K562 (cell line): ENCODE measurements around the gene RPTOR. TPM values are rescaled to one million over a fixed set of nuclear protein-coding genes. Genes with fewer than 3 reads are reported as not detected.

Experiments
- ATAC-seq: fragments of 200-7000 bp; cut with Tn5 transposase; 3 replicates; pipeline ENCODE4 v1.9.1; 2020; ENCODE audit warnings: moderate library complexity
- BruUV-seq: library from RNA; stranded (reverse); fragments of 400-500 nt; replicated peaks from 2 replicates; lab custom pipeline; 2021; lab: Mats Ljungman, UMichigan
- CTCF ChIA-PET: fragments of 300-600 bp; formaldehyde crosslinking; extraction: SDS; loops from one replicate; lab custom pipeline; 2021; ENCODE audit warnings: low intra/inter-chr PET ratio; lab: Yijun Ruan, JAX
- POLR2A ChIA-PET: fragments of 300-600, 350-650 bp; sonication (Branson Sonifier 250); formaldehyde crosslinking; extraction: SDS; loops from one replicate; lab custom pipeline; 2021; ENCODE audit warnings: antibody characterized with exemption, inconsistent platforms; lab: Yijun Ruan, JAX
- DNase-seq, 4 experiments: peaks; one replicate each; pipeline versions ENCODE4 v3.0.0 to v3.0.0-alpha.2; 2011 to 2018; ENCODE audit warnings: low spot score in 3 of 4, mixed read lengths in 3 of 4; ENCODE audit errors: extremely low read depth in 1 of 4
- FAIRE-seq: peaks from 2 replicates; lab custom pipeline; 2011; peaks lifted over from hg19 to GRCh38; lab: Jason Lieb, UNC
- H2AFZ ChIP-seq: 2 replicates; pipeline ENCODE4 v1.6.0; 2011; ENCODE audit warnings: low read depth, low read length, control low read depth, inconsistent platforms
- H3K27ac ChIP-seq: fragments of 200-600 bp; 3 replicates; pipeline ENCODE4 v1.8.0; 2011; ENCODE audit warnings: low read depth, mild to moderate bottlenecking, control low read depth, inconsistent platforms, low read length, moderate library complexity, mixed read lengths; ENCODE audit errors: extremely low read depth
- H3K27me3 ChIP-seq, 2 experiments: fragments of 300-600 bp in 1 of 2; 2 replicates in 1 of 2; 3 replicates in 1 of 2; pipeline versions ENCODE4 v1.6.0 to v1.8.0; 2011; ENCODE audit warnings: inconsistent platforms in 2 of 2, low read length in 2 of 2, mild to moderate bottlenecking in 1 of 2, mixed read lengths in 1 of 2, moderate library complexity in 1 of 2; ENCODE audit not compliant: control insufficient read depth in 2 of 2, insufficient read depth in 2 of 2
- H3K36me3 ChIP-seq: fragments of 300-600 bp; 3 replicates; pipeline ENCODE4 v1.8.0; 2011; ENCODE audit warnings: mild to moderate bottlenecking, low read length, inconsistent platforms; ENCODE audit not compliant: control insufficient read depth, insufficient read depth
- H3K4me1 ChIP-seq, 2 experiments: fragments of 200-600 bp in 1 of 2; replicated peaks in 1 of 2; 2 replicates in 1 of 2; 3 replicates in 1 of 2; pipeline versions ENCODE4 v1.5.1 to v1.8.0; 2011; ENCODE audit warnings: inconsistent platforms in 2 of 2, low read length in 2 of 2, mild to moderate bottlenecking in 1 of 2, mixed read lengths in 1 of 2, moderate library complexity in 1 of 2; ENCODE audit not compliant: control insufficient read depth in 2 of 2, insufficient read depth in 2 of 2
- H3K4me2 ChIP-seq: 2 replicates; pipeline ENCODE4 v1.6.1; 2011; ENCODE audit warnings: low read length, control low read depth, inconsistent platforms, mixed read lengths; ENCODE audit not compliant: insufficient read depth
- H3K4me3 ChIP-seq: fragments of 200-600 bp; sonication (generic), shearing (Covaris generic); 2 replicates; pipeline ENCODE4 v1.5.1; 2016; ENCODE audit warnings: control low read depth, inconsistent platforms
- H3K79me2 ChIP-seq: fragments of 200-600 bp; 3 replicates; pipeline ENCODE4 v1.8.0; 2011; ENCODE audit warnings: low read length, inconsistent platforms; ENCODE audit not compliant: control insufficient read depth, insufficient read depth
- H3K9ac ChIP-seq, 2 experiments: 2 replicates each; pipeline versions ENCODE4 v1.6.0 to v1.6.1; 2011; ENCODE audit warnings: low read depth in 2 of 2, low read length in 2 of 2, control low read depth in 1 of 2, inconsistent platforms in 1 of 2, mild to moderate bottlenecking in 1 of 2, mixed read lengths in 1 of 2; ENCODE audit not compliant: insufficient read depth in 1 of 2
- H3K9me1 ChIP-seq: one replicate; pipeline ENCODE4 v1.6.0; 2011; ENCODE audit warnings: inconsistent platforms, mild to moderate bottlenecking, low read length, moderate library complexity; ENCODE audit not compliant: control insufficient read depth, insufficient read depth
- H3K9me3 ChIP-seq: replicated peaks from 2 replicates; pipeline ENCODE4 v1.5.1; 2011; ENCODE audit warnings: low read depth, low read length, inconsistent platforms; ENCODE audit not compliant: control insufficient read depth, insufficient read depth
- H4K20me1 ChIP-seq: replicated peaks from 2 replicates; pipeline ENCODE4 v1.6.1; 2011; ENCODE audit warnings: low read length, inconsistent platforms, mixed read lengths; ENCODE audit not compliant: control insufficient read depth, insufficient read depth
- CBX2 ChIP-seq: fragments of 200-600 bp; sonication (generic); IDR thresholded peaks from one replicate; pipeline ENCODE4 v1.6.1; 2012; ENCODE audit warnings: mild to moderate bottlenecking, low read length, inconsistent platforms; ENCODE audit not compliant: insufficient read depth, poor library complexity, severe bottlenecking
- CREB1 ChIP-seq, 2 experiments: sonication (generic) in 1 of 2; formaldehyde crosslinking in 1 of 2; IDR thresholded peaks; 2 replicates each; pipeline versions ENCODE4 v1.6.1 to v1.8.0; 2012 to 2022; ENCODE audit warnings: inconsistent platforms in 1 of 2, mild to moderate bottlenecking in 1 of 2, missing genetic modification reagents in 1 of 2, moderate library complexity in 1 of 2
- EZH2 ChIP-seq: IDR thresholded peaks from 2 replicates; pipeline ENCODE4 v1.6.1; 2012; ENCODE audit warnings: low read depth, mild to moderate bottlenecking, inconsistent platforms, low read length, borderline replicate concordance
- KDM1A ChIP-seq, 2 experiments: fragments of 450-650 bp; IDR thresholded peaks; 2 replicates each; pipeline ENCODE4 v1.6.1; 2016; ENCODE audit warnings: mild to moderate bottlenecking in 2 of 2
- KDM2B ChIP-seq: fragments of 250-450 bp; sonication (Bioruptor Pico); IDR thresholded peaks from 2 replicates; pipeline ENCODE4 v1.8.0; 2021; ENCODE audit warnings: mild to moderate bottlenecking, moderate library complexity
- MIER1 ChIP-seq: fragments of 450-650 bp; IDR thresholded peaks from 2 replicates; pipeline ENCODE4 v1.6.1; 2016; ENCODE audit warnings: antibody characterized with exemption, mild to moderate bottlenecking, low read depth
- RFX5 ChIP-seq: IDR thresholded peaks from 2 replicates; pipeline ENCODE4 v1.6.1; 2011; ENCODE audit warnings: low read depth, mild to moderate bottlenecking, improper control_type of control experiment, low read length
- SETDB1 ChIP-seq: IDR thresholded peaks from one replicate; pipeline ENCODE4 v1.6.1; 2012; ENCODE audit warnings: low read length, control low read depth, inconsistent platforms
- TOE1 ChIP-seq, 2 experiments: fragments of 450-650 bp in 1 of 2; sonication (generic) in 1 of 2; formaldehyde crosslinking in 1 of 2; IDR thresholded peaks; 2 replicates each; pipeline versions ENCODE4 v1.7.1 to v1.8.0; 2016 to 2022; ENCODE audit warnings: borderline replicate concordance in 2 of 2, mild to moderate bottlenecking in 2 of 2, antibody characterized with exemption in 1 of 2, inconsistent platforms in 1 of 2, low read depth in 1 of 2, missing genetic modification reagents in 1 of 2, moderate library complexity in 1 of 2
- ZBTB9 ChIP-seq: fragments of 450-650 bp; formaldehyde crosslinking; IDR thresholded peaks from 2 replicates; pipeline ENCODE4 v1.4.0; 2020; ENCODE audit warnings: mild to moderate bottlenecking, moderate library complexity
- ZNF253 ChIP-seq: fragments of 250-450 bp; sonication (Bioruptor Pico); conservative IDR thresholded peaks from 2 replicates; pipeline ENCODE4 v1.6.1; 2021; ENCODE audit warnings: mild to moderate bottlenecking
- ZNF316 ChIP-seq: fragments of 450-650 bp; IDR thresholded peaks from 2 replicates; pipeline ENCODE4 v1.6.1; 2016
- ZNF511 ChIP-seq: sonication (generic); formaldehyde crosslinking; IDR thresholded peaks from 2 replicates; pipeline ENCODE4 v1.8.0; 2022; ENCODE audit warnings: mild to moderate bottlenecking, missing genetic modification reagents
- ZNF561 ChIP-seq: fragments of 450-650 bp; formaldehyde crosslinking; conservative IDR thresholded peaks from 2 replicates; pipeline ENCODE4 v1.4.0; 2020; ENCODE audit warnings: mild to moderate bottlenecking, moderate library complexity
- WGBS: fragments of 100-300 bp; shearing (Covaris generic); methylation state at CpG from one replicate; pipeline ENCODE4 v1.1.6; 2016; ENCODE audit warnings: low coverage, mixed read lengths; ENCODE audit not compliant: insufficient coverage; ENCODE audit errors: missing lambda C conversion rate; 5-methylcytosine and 5-hydroxymethylcytosine counted together
- in situ Hi-C: fragments of 300-500 bp; cut with MboI; formaldehyde crosslinking; loops from 4 replicates; pipeline ENCODE4 v1.15.0; 2018; ENCODE audit warnings: inconsistent platforms, mixed read lengths
- intact Hi-C: fragments of 100-400 bp; cut with micrococcal nuclease; formaldehyde crosslinking; loops from 2 replicates; pipeline ENCODE4 v1.14.2; 2022
- polyA plus RNA-seq, 8 experiments: library from polyadenylated mRNA; depleted of rRNA in 4 of 8; stranded (reverse) in 5 of 8; unstranded in 3 of 8; fragments of >200 nt; fragmentation: Nextera tagmentation in 2 of 8; fragmentation: Illumina TruSeq in 1 of 8; extraction: Ambion mirVana in 2 of 8; extraction: Trizol in 1 of 8; gene quantifications; 2 replicates each; pipeline versions ENCODE4 v1.2.1 to v1.2.3, GENCODE V29; 2011 to 2014; ENCODE audit warnings: inconsistent platforms in 1 of 8, missing spikeins in 1 of 8
- total RNA-seq, 7 experiments: library from RNA; depleted of rRNA in 6 of 7; stranded (reverse); fragments of >200 nt in 6 of 7; fragmentation: Illumina TruSeq in 2 of 7; extraction: Trizol in 2 of 7; gene quantifications; 2 replicates each; pipeline versions ENCODE4 v1.2.1 to v1.2.3, GENCODE V29; 2011 to 2021; ENCODE audit warnings: low replicate concordance in 1 of 7
- TF ChIP-seq, protein P1 (sequence below): fragments of 250-450 bp; sonication (Bioruptor Pico); IDR thresholded peaks from 2 replicates; pipeline ENCODE4 v1.5.0; 2021

The RPTOR gene
- total and polyA plus RNA-seq, 9 of the 15 experiments (the other 6 are each of a cell fraction or from before 2014, with no cell fraction given), result 0.24 to 54.1 (median 10.2) TPM

DNA sequence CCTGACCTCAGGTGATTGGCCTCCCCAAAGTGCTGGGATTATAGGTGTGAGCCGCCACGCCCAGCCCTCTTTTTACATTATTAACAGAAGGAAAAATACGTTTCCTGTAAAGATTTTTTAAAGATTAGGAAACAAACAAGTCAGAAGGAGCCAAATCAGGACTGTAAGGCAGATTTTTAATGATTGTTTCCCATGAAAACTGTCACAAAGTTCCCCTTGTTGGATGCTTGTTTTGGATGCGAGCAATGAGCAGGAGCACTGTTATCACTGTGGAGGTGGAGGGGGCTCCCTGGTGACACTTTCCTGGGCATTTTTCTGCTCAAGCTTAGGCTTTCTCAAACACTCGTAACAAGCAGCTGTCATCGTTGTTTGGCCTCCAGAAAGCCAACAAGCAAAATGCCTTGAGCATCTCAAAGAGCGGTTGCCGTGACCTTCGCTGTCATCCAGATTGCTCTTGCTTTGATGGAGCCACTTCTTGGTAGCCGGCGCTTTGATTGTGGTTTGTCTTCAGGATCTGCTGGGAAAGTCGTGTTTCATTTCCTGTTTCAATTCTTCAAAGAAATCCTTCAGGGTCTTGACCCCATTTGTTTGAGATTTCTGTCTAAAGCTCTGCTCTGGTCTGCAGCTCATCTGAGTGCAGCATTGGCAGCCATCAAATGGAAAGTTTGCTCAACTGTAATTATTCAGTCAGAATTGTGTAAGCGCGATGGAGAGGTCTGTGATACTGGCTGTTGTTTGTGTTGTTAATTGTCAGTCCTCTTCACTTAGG lies 128.7 kb downstream of the RPTOR start:
- no peak for DNase-seq

More for the DNA sequence above, 128.7 kb downstream of the RPTOR start:
- BruUV-seq, result no TSS peak
- H3K9me3 ChIP-seq, result no peaks in the 10 kb centered on the region
- intact Hi-C loops (no loop called here), in situ Hi-C loops (no loop called here)
- H3K4me1 ChIP-seq, result peaks cover 0 to 14% of the 10 kb centered on the region in 2 experiments; a peak in 2 of 5 replicates
- H3K9me1 ChIP-seq, result peaks cover 3% of the 10 kb centered on the region
- no peak for TF ChIP-seq MIER1
- TF ChIP-seq TOE1 (IDR thresholded peaks at IDR 0.05; ENCODE audit: borderline replicate concordance), result no peak
- TF ChIP-seq TOE1 (CRISPR knock-in tag; IDR thresholded peaks at IDR 0.05; ENCODE audit: borderline replicate concordance, low read depth), result no peak
- TF ChIP-seq KDM1A (IDR thresholded peaks at IDR 0.05), result no peak
- TF ChIP-seq, protein P1, sequence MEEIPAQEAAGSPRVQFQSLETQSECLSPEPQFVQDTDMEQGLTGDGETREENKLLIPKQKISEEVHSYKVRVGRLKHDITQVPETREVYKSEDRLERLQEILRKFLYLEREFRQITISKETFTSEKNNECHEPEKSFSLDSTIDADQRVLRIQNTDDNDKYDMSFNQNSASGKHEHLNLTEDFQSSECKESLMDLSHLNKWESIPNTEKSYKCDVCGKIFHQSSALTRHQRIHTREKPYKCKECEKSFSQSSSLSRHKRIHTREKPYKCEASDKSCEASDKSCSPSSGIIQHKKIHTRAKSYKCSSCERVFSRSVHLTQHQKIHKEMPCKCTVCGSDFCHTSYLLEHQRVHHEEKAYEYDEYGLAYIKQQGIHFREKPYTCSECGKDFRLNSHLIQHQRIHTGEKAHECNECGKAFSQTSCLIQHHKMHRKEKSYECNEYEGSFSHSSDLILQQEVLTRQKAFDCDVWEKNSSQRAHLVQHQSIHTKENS (CRISPR knock-in tag), result no peak
- TF ChIP-seq KDM2B, result no peak
- TF ChIP-seq CREB1 (IDR thresholded peaks at IDR 0.05), result no peak
- TF ChIP-seq CREB1 (CRISPR knock-in tag; IDR thresholded peaks at IDR 0.05), result no peak
- TF ChIP-seq ZNF561, result no peak
- no peak for TF ChIP-seq RFX5
- no peak for TF ChIP-seq CBX2
- no peak for TF ChIP-seq ZNF253 (CRISPR knock-in tag)
- no peak for TF ChIP-seq ZBTB9
- TF ChIP-seq SETDB1, result no peak
- TF ChIP-seq ZNF511 (CRISPR knock-in tag), result no peak
- no peak for TF ChIP-seq EZH2
- no peak for TF ChIP-seq ZNF316
- peaks cover 24% of the 10 kb centered on the region for H3K79me2 ChIP-seq
- H3K36me3 ChIP-seq, result no peaks in the 10 kb centered on the region; the same call in 2 of the 3 replicates
- no peak overlapping the region for H3K27ac ChIP-seq
- peaks cover 9% of the 10 kb centered on the region; the same call in 1 of the 2 replicates for H4K20me1 ChIP-seq
- CTCF ChIA-PET, result no interaction called here
- H2AFZ ChIP-seq, result no peak overlapping the region
- H3K4me2 ChIP-seq, result no peak overlapping the region
- no peak overlapping the region for H3K4me3 ChIP-seq
- ATAC-seq (no peak), FAIRE-seq (peak; percentile 6)
- WGBS, result 74% methylated on average over 14 of the region's 14 CpGs
- H3K27me3 ChIP-seq, result no peaks in the 10 kb centered on the region
- POLR2A ChIA-PET, result interaction anchor here (0.6 kb wide), 1 partner anchor 177 kb away, joined by 3 read pairs; no protein-coding TSS in a partner anchor
- H3K9ac ChIP-seq, result no peak overlapping the region
